Panc1 (cell line): ENCODE data around the gene ECHDC1.

Experiments used
- POLR2AphosphoS5 ChIP-seq: IDR thresholded peaks from 2 replicates; pipeline ENCODE4 v1.6.1; 2012; ENCODE audit warnings: mild to moderate bottlenecking, low read depth, low read length, moderate library complexity
- TCF7L2 ChIP-seq: IDR thresholded peaks from 2 replicates; pipeline ENCODE4 v1.6.1; 2011; ENCODE audit warnings: mild to moderate bottlenecking, low read depth, low read length, inconsistent platforms
- TF ChIP-seq, protein P1 (sequence below): fragments of 450-650 bp; IDR thresholded peaks from 2 replicates; pipeline ENCODE4 v1.5.1; 2017; ENCODE audit warnings: mild to moderate bottlenecking
- TF ChIP-seq, protein P2 (sequence below), 2 experiments: IDR thresholded peaks; 2 replicates each; pipeline ENCODE4 v1.6.1; 2011 to 2012; ENCODE audit warnings: low read depth in 2 of 2, control low read depth in 1 of 2, low read length in 1 of 2, mild to moderate bottlenecking in 1 of 2, moderate library complexity in 1 of 2; ENCODE audit not compliant: insufficient read depth in 1 of 2

DNA sequence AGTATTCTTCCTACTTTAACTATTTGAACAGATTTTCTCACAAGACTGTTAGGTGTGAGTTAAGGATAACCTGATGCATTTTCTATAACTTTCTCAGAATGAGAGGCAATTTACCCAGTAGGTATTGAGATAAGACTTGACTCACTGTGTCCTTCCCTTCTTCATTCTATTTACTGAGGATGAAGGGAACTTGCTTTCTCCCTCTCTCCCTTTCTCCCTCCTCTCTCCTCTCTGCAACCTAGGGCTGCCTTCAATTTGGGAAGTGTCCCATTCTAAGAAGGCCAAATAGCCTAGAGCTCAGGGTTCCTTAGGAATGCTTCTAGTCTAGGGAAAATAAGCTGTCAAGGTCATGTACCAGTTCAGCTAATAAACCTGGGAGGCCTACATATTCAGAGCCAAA is 3.2 kb downstream of the ECHDC1 start:
- TF ChIP-seq POLR2AphosphoS5 (no peak), TCF7L2 (no peak)
- TF ChIP-seq, protein P1, sequence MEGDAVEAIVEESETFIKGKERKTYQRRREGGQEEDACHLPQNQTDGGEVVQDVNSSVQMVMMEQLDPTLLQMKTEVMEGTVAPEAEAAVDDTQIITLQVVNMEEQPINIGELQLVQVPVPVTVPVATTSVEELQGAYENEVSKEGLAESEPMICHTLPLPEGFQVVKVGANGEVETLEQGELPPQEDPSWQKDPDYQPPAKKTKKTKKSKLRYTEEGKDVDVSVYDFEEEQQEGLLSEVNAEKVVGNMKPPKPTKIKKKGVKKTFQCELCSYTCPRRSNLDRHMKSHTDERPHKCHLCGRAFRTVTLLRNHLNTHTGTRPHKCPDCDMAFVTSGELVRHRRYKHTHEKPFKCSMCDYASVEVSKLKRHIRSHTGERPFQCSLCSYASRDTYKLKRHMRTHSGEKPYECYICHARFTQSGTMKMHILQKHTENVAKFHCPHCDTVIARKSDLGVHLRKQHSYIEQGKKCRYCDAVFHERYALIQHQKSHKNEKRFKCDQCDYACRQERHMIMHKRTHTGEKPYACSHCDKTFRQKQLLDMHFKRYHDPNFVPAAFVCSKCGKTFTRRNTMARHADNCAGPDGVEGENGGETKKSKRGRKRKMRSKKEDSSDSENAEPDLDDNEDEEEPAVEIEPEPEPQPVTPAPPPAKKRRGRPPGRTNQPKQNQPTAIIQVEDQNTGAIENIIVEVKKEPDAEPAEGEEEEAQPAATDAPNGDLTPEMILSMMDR = no peak
- TF ChIP-seq, protein P2, sequence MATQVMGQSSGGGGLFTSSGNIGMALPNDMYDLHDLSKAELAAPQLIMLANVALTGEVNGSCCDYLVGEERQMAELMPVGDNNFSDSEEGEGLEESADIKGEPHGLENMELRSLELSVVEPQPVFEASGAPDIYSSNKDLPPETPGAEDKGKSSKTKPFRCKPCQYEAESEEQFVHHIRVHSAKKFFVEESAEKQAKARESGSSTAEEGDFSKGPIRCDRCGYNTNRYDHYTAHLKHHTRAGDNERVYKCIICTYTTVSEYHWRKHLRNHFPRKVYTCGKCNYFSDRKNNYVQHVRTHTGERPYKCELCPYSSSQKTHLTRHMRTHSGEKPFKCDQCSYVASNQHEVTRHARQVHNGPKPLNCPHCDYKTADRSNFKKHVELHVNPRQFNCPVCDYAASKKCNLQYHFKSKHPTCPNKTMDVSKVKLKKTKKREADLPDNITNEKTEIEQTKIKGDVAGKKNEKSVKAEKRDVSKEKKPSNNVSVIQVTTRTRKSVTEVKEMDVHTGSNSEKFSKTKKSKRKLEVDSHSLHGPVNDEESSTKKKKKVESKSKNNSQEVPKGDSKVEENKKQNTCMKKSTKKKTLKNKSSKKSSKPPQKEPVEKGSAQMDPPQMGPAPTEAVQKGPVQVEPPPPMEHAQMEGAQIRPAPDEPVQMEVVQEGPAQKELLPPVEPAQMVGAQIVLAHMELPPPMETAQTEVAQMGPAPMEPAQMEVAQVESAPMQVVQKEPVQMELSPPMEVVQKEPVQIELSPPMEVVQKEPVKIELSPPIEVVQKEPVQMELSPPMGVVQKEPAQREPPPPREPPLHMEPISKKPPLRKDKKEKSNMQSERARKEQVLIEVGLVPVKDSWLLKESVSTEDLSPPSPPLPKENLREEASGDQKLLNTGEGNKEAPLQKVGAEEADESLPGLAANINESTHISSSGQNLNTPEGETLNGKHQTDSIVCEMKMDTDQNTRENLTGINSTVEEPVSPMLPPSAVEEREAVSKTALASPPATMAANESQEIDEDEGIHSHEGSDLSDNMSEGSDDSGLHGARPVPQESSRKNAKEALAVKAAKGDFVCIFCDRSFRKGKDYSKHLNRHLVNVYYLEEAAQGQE (IDR thresholded peaks at IDR 0.05; ENCODE audit: insufficient read depth in 1 of 2, low read depth in 2 of 2, low read length in 1 of 2) = no peak
